SK-N-MC (cell line): ENCODE data around the gene IL17RA.

Source experiments
- EZH2 ChIP-seq: fragments of 200-600 bp; sonication (generic); IDR thresholded peaks from one replicate; pipeline ENCODE4 v1.6.1; 2017; ENCODE audit warnings: antibody characterized with exemption
- FOXP2 ChIP-seq: optimal IDR thresholded peaks from 2 replicates; pipeline ENCODE3; 2011; ENCODE audit warnings: mild to moderate bottlenecking, moderate library complexity; ENCODE audit not compliant: insufficient read depth; ENCODE audit errors: extremely low read length, control extremely low read depth
- POLR2AphosphoS5 ChIP-seq: IDR thresholded peaks from 2 replicates; pipeline ENCODE4 v1.6.1; 2012; ENCODE audit warnings: mild to moderate bottlenecking, low read depth, low read length, borderline replicate concordance

GRCh38 chr22:17107547-17107810 is 22.7 kb downstream of the IL17RA start:
- TF ChIP-seq EZH2 = no peak
- TF ChIP-seq POLR2AphosphoS5 = no peak
- TF ChIP-seq FOXP2 = no peak
